Pancreas (tissue), 10 donors: ENCODE data around the gene MACROD2. TPM values are rescaled to one million over a fixed set of nuclear protein-coding genes. Genes with fewer than 3 reads are reported as not detected.

ENCODE experiments used
- ATAC-seq, 4 donors: fragments of 200-7000 bp; cut with Tn5 transposase; one replicate each; pipeline versions ENCODE4 v1.8.0 to v1.9.1; 2020; ENCODE audit warnings: mild to moderate bottlenecking in 4 of 4, moderate library complexity in 4 of 4
- DNase-seq, 6 donors: peaks; one replicate each; pipeline ENCODE4 v3.0.0-alpha.2; 2020
- FAIRE-seq: peaks from 2 replicates; lab custom pipeline; 2012; peaks lifted over from hg19 to GRCh38; lab: Jason Lieb, UNC
- H3K27ac ChIP-seq, 4 donors: fragments of 200-600 bp; sonication (generic); 1 replicate in 3 of 4; 2 replicates in 1 of 4; pipeline versions ENCODE4 v1.5.0 to v1.8.0; 2020
- H3K27me3 ChIP-seq, 4 donors: fragments of 200-600 bp; one replicate each; pipeline ENCODE4 v1.8.0; 2021
- H3K36me3 ChIP-seq, 3 donors: fragments of 200-600 bp; sonication (generic) in 1 of 3; one replicate each; pipeline versions ENCODE4 v1.5.0 to v1.8.0; 2020 to 2021
- H3K4me1 ChIP-seq, 3 donors: fragments of 200-600 bp; one replicate each; pipeline ENCODE4 v1.8.0; 2021
- H3K4me3 ChIP-seq, 4 donors: fragments of 200-600 bp; sonication (generic) in 2 of 4; one replicate each; pipeline versions ENCODE4 v1.5.0 to v1.8.0; 2020 to 2021
- H3K9me3 ChIP-seq, 4 donors: fragments of 200-600 bp; one replicate each; pipeline ENCODE4 v1.8.0; 2021
- WGBS, 2 donors: extraction: QIAGEN DNeasy Blood & Tissue Kit; methylation state at CpG; one replicate each; pipeline ENCODE4 v1.1.7; 2013; 5-methylcytosine and 5-hydroxymethylcytosine counted together
- intact Hi-C, 3 donors: fragments of 100-400 bp; cut with DNase I; formaldehyde crosslinking; loops; one replicate each; pipeline versions ENCODE4 v1.11.1 to v1.14.2; 2022
- polyA plus RNA-seq, 2 donors: library from polyadenylated mRNA; stranded (reverse); fragments of 200-250 nt; gene quantifications; one replicate each; pipeline ENCODE4 v1.2.3, GENCODE V29; 2013
- total RNA-seq, 6 donors: library from RNA; stranded (reverse); fragmentation: NEBNext Ultra II Directional in 4 of 6; extraction: Animal tissue kit (Norgen Biotek cat#: 25700) in 4 of 6; gene quantifications; one replicate each; pipeline versions ENCODE4 v1.2.1 to v1.2.4, GENCODE V29; 2021 to 2023
- TF ChIP-seq, protein P1 (sequence below), 4 donors: fragments of 200-600 bp; sonication (generic) in 3 of 4; IDR thresholded peaks; one replicate each; pipeline versions ENCODE4 v1.5.0 to v1.8.0; 2021; ENCODE audit warnings: antibody characterized with exemption in 4 of 4
- donor health status: healthy with polysubstance abuse.
- donor health status: DM: no; HTN: no; CAD: no; lungs with moderate emphysema.
- donor health status: DM: no; HTN: no; CAD: no.
- donor health status: control.
- donor health status: control.
- donor health status: Bipolar disorder and iron deficiency.
- donor health status: DM: yes; HTN: yes; CAD: no.
- donor health status: DM: no; HTN: no; CAD: no.
- donor health status: DM: no; HTN: no; CAD: no.
- donor health status: DM: yes; HTN: yes; CAD: no.

MACROD2 gene
- total and polyA plus RNA-seq, 8 donors = 1.7 to 4.9 (median 2.7) TPM

DNA sequence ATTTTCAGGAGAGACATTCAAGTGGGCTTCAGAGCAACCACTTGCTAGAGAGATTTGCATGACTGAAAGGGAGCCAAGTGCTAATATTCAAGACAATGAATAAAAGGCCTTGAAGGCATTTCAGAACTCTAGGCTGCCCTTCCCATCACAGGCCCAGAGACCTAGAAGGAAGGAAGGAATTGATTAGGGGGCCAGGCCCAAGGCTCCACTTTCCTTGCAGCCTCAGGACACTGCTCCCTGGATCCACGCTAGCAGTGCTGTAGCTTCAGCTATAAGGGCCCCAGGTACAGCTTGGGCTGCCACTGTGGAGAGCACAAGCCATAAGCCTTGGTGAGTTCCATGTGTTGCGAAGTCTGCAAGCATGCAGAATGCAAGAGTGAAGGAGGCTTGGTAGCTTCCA lies 1074.0 kb downstream of the MACROD2 start:
- Histone ChIP-seq H3K4me3 (no peak overlapping the region), H3K27ac (no peak overlapping the region), H3K9me3 (no peaks in the 10 kb centered on the region), H3K36me3 (no peaks in the 10 kb centered on the region), H3K4me1 (no peaks in the 10 kb centered on the region), H3K27me3 (no peaks in the 10 kb centered on the region)
- ATAC-seq = no peak
- TF ChIP-seq, protein P1, sequence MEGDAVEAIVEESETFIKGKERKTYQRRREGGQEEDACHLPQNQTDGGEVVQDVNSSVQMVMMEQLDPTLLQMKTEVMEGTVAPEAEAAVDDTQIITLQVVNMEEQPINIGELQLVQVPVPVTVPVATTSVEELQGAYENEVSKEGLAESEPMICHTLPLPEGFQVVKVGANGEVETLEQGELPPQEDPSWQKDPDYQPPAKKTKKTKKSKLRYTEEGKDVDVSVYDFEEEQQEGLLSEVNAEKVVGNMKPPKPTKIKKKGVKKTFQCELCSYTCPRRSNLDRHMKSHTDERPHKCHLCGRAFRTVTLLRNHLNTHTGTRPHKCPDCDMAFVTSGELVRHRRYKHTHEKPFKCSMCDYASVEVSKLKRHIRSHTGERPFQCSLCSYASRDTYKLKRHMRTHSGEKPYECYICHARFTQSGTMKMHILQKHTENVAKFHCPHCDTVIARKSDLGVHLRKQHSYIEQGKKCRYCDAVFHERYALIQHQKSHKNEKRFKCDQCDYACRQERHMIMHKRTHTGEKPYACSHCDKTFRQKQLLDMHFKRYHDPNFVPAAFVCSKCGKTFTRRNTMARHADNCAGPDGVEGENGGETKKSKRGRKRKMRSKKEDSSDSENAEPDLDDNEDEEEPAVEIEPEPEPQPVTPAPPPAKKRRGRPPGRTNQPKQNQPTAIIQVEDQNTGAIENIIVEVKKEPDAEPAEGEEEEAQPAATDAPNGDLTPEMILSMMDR (IDR thresholded peaks at IDR 0.05) = no peak
- WGBS, 2 donors = 94 to 96% methylated on average over 2 of the region's 2 CpGs
- no peak for FAIRE-seq
- intact Hi-C loops = no loop called here
- no peak for DNase-seq

DNA sequence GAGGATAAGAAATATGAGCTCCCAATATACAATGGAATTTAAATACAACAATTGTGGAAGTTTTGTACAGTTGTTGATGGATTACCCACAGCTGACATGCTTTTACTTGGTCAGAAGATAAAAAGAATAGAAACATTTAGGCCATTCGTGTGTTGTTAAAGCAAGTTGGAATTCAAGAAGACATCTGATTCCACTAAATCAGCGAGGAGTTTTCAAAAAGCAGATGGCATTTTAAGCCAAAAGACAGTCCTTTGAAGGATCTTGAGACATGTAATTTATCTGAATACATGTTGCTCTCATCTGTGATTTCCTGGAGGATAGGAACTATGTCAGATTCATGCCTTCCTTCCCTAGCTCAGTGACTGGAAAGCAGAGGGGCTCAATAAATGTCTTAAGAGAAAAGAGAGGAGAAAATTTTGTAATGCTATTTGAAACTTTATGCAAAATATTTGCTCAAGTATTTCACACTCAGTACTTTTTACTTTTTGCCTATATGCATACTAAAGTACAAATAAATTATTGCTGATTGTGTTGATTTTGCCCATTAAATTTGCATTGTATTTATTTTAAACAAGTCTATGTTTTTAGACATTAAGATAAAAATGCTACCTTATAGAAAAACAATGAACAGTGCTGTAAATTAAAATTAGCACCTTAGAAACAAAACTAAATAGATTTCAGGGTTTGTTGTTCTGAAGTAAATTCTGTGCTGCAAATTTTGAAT lies 1075.9 kb downstream of the MACROD2 start:
- no peaks in the 10 kb centered on the region for H3K36me3 ChIP-seq
- WGBS, 2 donors = 79% methylated on average over 2 of the region's 2 CpGs
- no peak overlapping the region for H3K4me3 ChIP-seq
- no peaks in the 10 kb centered on the region for H3K27me3 ChIP-seq
- H3K9me3 ChIP-seq = no peaks in the 10 kb centered on the region
- ATAC-seq = no peak
- no peak for DNase-seq
- FAIRE-seq = no peak
- intact Hi-C loops = no loop called here
- no peaks in the 10 kb centered on the region for H3K4me1 ChIP-seq
- TF ChIP-seq, protein P1 (IDR thresholded peaks at IDR 0.05) = no peak
- no peak overlapping the region for H3K27ac ChIP-seq

DNA sequence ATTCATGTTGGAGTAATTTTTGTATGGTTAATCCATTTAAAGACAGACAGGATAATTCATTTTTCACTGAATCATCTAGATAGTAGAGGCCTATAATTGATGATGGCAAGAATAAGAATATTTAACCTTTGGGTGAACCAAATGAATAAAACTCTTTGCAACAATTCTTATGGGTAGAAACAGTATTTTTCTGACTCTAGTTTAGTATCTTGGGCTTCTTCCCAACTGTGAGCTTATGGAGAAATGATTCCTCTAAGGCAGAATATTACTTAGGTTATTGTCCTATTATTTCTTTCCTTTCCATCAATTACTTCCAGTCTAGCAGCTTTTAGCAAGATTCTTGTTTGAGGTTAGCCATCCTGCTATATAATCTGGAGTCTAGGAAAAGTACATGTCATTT lies 1077.0 kb downstream of the MACROD2 start:
- H3K4me1 ChIP-seq = no peaks in the 10 kb centered on the region
- H3K9me3 ChIP-seq = no peaks in the 10 kb centered on the region
- intact Hi-C loops = no loop called here
- H3K4me3 ChIP-seq = no peak overlapping the region
- ATAC-seq = no peak
- TF ChIP-seq, protein P1 (IDR thresholded peaks at IDR 0.05) = no peak
- no peak overlapping the region for H3K27ac ChIP-seq
- H3K27me3 ChIP-seq = no peaks in the 10 kb centered on the region
- no peak for FAIRE-seq
- no peaks in the 10 kb centered on the region for H3K36me3 ChIP-seq
- DNase-seq = no peak

DNA sequence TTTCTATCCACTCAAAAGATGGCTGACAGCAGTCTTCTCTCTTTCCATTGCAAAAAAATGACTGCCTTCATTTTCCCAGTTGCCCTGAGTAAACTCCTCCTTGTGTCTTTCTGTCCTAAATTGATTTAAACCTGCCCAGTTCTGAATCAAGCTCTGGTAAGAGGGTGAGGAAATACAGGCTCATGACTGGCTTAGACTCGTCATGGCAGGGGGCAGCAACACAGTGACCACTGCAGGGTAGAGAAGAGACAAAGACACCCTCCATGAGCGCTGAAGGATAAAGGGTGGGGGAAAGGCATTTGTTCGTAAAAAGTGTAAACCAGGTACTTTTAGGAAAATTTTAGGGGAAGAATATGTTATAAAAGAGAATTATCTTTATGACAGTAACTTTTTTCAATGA lies 1080.3 kb downstream of the MACROD2 start:
- ATAC-seq = no peak
- intact Hi-C loops = no loop called here
- Histone ChIP-seq H3K4me3 (no peak overlapping the region), H3K4me1 (no peaks in the 10 kb centered on the region), H3K36me3 (no peaks in the 10 kb centered on the region), H3K27me3 (no peaks in the 10 kb centered on the region), H3K9me3 (no peaks in the 10 kb centered on the region), H3K27ac (no peak overlapping the region)
- no peak for DNase-seq
- no peak for FAIRE-seq
- 81 to 83% methylated on average over 3 of the region's 3 CpGs for WGBS, 2 donors
- TF ChIP-seq, protein P1 (IDR thresholded peaks at IDR 0.05) = no peak

DNA sequence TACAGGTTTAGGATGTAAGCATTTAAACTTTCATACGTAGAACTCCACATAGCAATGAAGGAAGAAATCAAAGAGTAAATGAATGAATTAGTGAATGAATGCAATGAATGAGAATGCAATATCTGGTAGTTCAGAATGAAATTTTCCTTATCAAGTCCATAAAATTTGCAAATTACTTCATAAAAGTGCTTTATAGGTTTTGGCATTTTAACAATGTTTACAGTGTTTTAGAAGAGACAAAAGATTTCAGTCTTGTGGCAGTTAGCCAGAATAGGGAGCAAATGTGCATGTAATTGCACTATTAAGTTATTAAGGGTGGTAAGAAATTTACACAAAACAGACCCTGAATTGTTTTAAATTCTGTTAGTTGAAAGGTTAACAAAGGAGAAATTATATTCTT lies 1081.5 kb downstream of the MACROD2 start:
- ATAC-seq (no peak), DNase-seq (no peak), FAIRE-seq (peak; percentile 43)
- 87 to 88% methylated on average over 1 of the region's 1 CpG for WGBS, 2 donors
- Histone ChIP-seq H3K36me3 (no peaks in the 10 kb centered on the region), H3K27ac (no peak overlapping the region), H3K9me3 (no peaks in the 10 kb centered on the region), H3K27me3 (no peaks in the 10 kb centered on the region), H3K4me1 (no peaks in the 10 kb centered on the region), H3K4me3 (no peak overlapping the region)
- intact Hi-C loops = no loop called here
- TF ChIP-seq, protein P1 (IDR thresholded peaks at IDR 0.05) = no peak
